ENCODE measurements around the gene TUBB6. TPM values are rescaled to one million over a fixed set of nuclear protein-coding genes. Genes with fewer than 3 reads are reported as not detected.

Gene TUBB6
- total RNA-seq, 5 donors from 2014 or later (not counting 1 experiment from before 2014, with no cell fraction given): 0.40 to 4.9 (median 0.96) TPM

- Histone ChIP-seq H3K4me1 (ENCODE audit: control insufficient read depth in 1 of 2, extremely low read depth in 1 of 2, insufficient read depth in 2 of 2, low read length in 2 of 2) (no peaks in the 10 kb centered on the region), H3K4me3 (ENCODE audit: control insufficient read depth in 1 of 2, extremely low read depth in 1 of 2, low read length in 1 of 2) (no peak overlapping the region), H3K27ac (ENCODE audit: low read length) (no peak overlapping the region), H3K27me3 (replicated peaks in 1 of 2; ENCODE audit: control insufficient read depth in 2 of 2, extremely low read depth in 1 of 2, insufficient read depth in 2 of 2, low read length in 1 of 2) (peaks cover 0 to 2% of the 10 kb centered on the region in 2 experiments), H3K36me3 (ENCODE audit: control insufficient read depth in 2 of 2, extremely low read depth in 1 of 2, insufficient read depth in 1 of 2, low read length in 1 of 2) (no peaks in the 10 kb centered on the region), H3K9me3 (no peaks in the 10 kb centered on the region)
- no peak overlapping the region for H3K4me3 Mint-ChIP-seq
- no peak for DNase-seq
- ChIA-PET POLR2A (no interaction called here), CTCF (no interaction called here)
- peaks cover 11% of the 10 kb centered on the region for H3K36me3 Mint-ChIP-seq
- peaks cover 0 to 2% (median 0%) of the 10 kb centered on the region in 3 donors for H3K4me1 Mint-ChIP-seq
- 54% methylated on average over 5 of the region's 5 CpGs for WGBS (ENCODE audit: insufficient coverage)
- H3K9me3 Mint-ChIP-seq: peaks cover 0 to under 1% (median 0%) of the 10 kb centered on the region in 3 donors
- no peak overlapping the region for H3K27ac Mint-ChIP-seq
- H3K27me3 Mint-ChIP-seq: no peaks in the 10 kb centered on the region
- no peak for ATAC-seq (replicated peaks in 1 of 4)
Observed at GRCh38 chr18:12318334-12318697, 10.3 kb downstream of the TUBB6 start.

DNA sequence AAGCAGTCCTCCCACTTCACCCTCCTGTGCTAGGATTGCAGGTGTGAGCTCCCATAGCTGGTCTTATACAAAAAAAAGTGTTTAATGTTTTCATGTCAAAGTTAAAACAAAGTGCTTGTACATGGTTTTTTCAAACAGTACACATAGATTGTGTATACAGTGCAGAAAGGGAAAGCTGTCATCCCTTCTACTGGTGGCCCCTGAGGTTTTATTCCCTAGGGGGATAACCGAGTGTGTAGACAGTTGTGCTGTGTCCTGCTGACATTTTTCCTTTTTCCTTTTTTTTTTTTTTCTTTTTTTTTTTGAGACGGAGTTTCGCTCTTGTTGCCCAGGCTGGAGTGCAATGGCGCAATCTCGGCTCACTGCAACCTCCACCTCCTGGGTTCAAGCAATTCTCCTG, 10.8 kb downstream of the TUBB6 start:
- ChIA-PET CTCF (no interaction called here), POLR2A (no interaction called here)
- Mint-ChIP-seq H3K9me3 (no peaks in the 10 kb centered on the region), H3K27me3 (no peaks in the 10 kb centered on the region), H3K4me1 (peaks cover 0 to 2% (median 0%) of the 10 kb centered on the region in 3 donors), H3K4me3 (no peak overlapping the region), H3K27ac (no peak overlapping the region), H3K36me3 (peaks cover 11% of the 10 kb centered on the region)
- no CpG with 5 or more reads among the region's 5 CpGs for WGBS (ENCODE audit: insufficient coverage)
- no peaks in the 10 kb centered on the region for H3K9me3 ChIP-seq
- DNase-seq (no peak), ATAC-seq (replicated peaks in 1 of 4) (no peak)
- no peak overlapping the region for H3K27ac ChIP-seq (ENCODE audit: low read length)
- peaks cover 0 to 1% of the 10 kb centered on the region in 2 experiments for H3K27me3 ChIP-seq (replicated peaks in 1 of 2; ENCODE audit: control insufficient read depth in 2 of 2, extremely low read depth in 1 of 2, insufficient read depth in 2 of 2, low read length in 1 of 2)
- H3K36me3 ChIP-seq (ENCODE audit: control insufficient read depth in 2 of 2, extremely low read depth in 1 of 2, insufficient read depth in 1 of 2, low read length in 1 of 2): no peaks in the 10 kb centered on the region
- H3K4me1 ChIP-seq (ENCODE audit: control insufficient read depth in 1 of 2, extremely low read depth in 1 of 2, insufficient read depth in 2 of 2, low read length in 2 of 2): no peaks in the 10 kb centered on the region
- H3K4me3 ChIP-seq (ENCODE audit: control insufficient read depth in 1 of 2, extremely low read depth in 1 of 2, low read length in 1 of 2): no peak overlapping the region

- Mint-ChIP-seq H3K4me3 (no peak overlapping the region), H3K4me1 (peaks cover 0 to 2% (median 0%) of the 10 kb centered on the region in 3 donors), H3K9me3 (no peaks in the 10 kb centered on the region), H3K27ac (no peak overlapping the region), H3K36me3 (peaks cover 29% of the 10 kb centered on the region), H3K27me3 (no peaks in the 10 kb centered on the region)
- Histone ChIP-seq H3K27me3 (replicated peaks in 1 of 2; ENCODE audit: control insufficient read depth in 2 of 2, extremely low read depth in 1 of 2, insufficient read depth in 2 of 2, low read length in 1 of 2) (no peaks in the 10 kb centered on the region), H3K4me1 (ENCODE audit: control insufficient read depth in 1 of 2, extremely low read depth in 1 of 2, insufficient read depth in 2 of 2, low read length in 2 of 2) (no peaks in the 10 kb centered on the region), H3K36me3 (ENCODE audit: control insufficient read depth in 2 of 2, extremely low read depth in 1 of 2, insufficient read depth in 1 of 2, low read length in 1 of 2) (peaks cover 12 to 18% of the 10 kb centered on the region in 2 donors), H3K27ac (ENCODE audit: low read length) (no peak overlapping the region), H3K9me3 (no peaks in the 10 kb centered on the region), H3K4me3 (ENCODE audit: control insufficient read depth in 1 of 2, extremely low read depth in 1 of 2, low read length in 1 of 2) (no peak overlapping the region)
- DNase-seq: no peak
- 83% methylated on average over 2 of the region's 4 CpGs for WGBS (ENCODE audit: insufficient coverage)
- no peak for ATAC-seq (replicated peaks in 1 of 4)
- ChIA-PET CTCF (no interaction called here), POLR2A (no interaction called here)
Observed at GRCh38 chr18:12321333-12321732, 13.3 kb downstream of the TUBB6 start.

GRCh38 chr18:12324991-12325725, 17.1 kb downstream of the TUBB6 start:
- Mint-ChIP-seq H3K27me3 (no peaks in the 10 kb centered on the region), H3K4me1 (peaks cover 0 to 7% (median 5%) of the 10 kb centered on the region in 3 donors), H3K4me3 (no peak overlapping the region), H3K27ac (no peak overlapping the region), H3K36me3 (peaks cover 54% of the 10 kb centered on the region), H3K9me3 (no peaks in the 10 kb centered on the region)
- H3K4me3 ChIP-seq (ENCODE audit: control insufficient read depth in 1 of 2, extremely low read depth in 1 of 2, low read length in 1 of 2): no peak overlapping the region
- no peak overlapping the region for H3K27ac ChIP-seq (ENCODE audit: low read length)
- 97% methylated on average over 56 of the region's 58 CpGs for WGBS (ENCODE audit: insufficient coverage)
- H3K27me3 ChIP-seq (replicated peaks in 1 of 2; ENCODE audit: control insufficient read depth in 2 of 2, extremely low read depth in 1 of 2, insufficient read depth in 2 of 2, low read length in 1 of 2): no peaks in the 10 kb centered on the region
- peaks cover 15 to 39% of the 10 kb centered on the region in 2 donors for H3K36me3 ChIP-seq (ENCODE audit: control insufficient read depth in 2 of 2, extremely low read depth in 1 of 2, insufficient read depth in 1 of 2, low read length in 1 of 2)
- DNase-seq (no peak), ATAC-seq (replicated peaks in 1 of 4) (no peak)
- no peaks in the 10 kb centered on the region for H3K9me3 ChIP-seq
- CTCF ChIA-PET: interaction anchor here in 1 of 2 donors (1.1 kb wide), 1 partner anchor 27 kb away, joined by 3 read pairs; no protein-coding TSS in a partner anchor
- POLR2A ChIA-PET: no interaction called here
- H3K4me1 ChIP-seq (ENCODE audit: control insufficient read depth in 1 of 2, extremely low read depth in 1 of 2, insufficient read depth in 2 of 2, low read length in 2 of 2): peaks cover 0 to 5% of the 10 kb centered on the region in 2 experiments

- WGBS (ENCODE audit: insufficient coverage): 98% methylated on average over 20 of the region's 29 CpGs
- ChIA-PET CTCF (interaction anchor here in 1 of 2 donors (1.1 kb wide), 1 partner anchor 27 kb away, joined by 3 read pairs; no protein-coding TSS in a partner anchor), POLR2A (no interaction called here)
- H3K4me3 Mint-ChIP-seq: no peak overlapping the region
- Histone ChIP-seq H3K36me3 (ENCODE audit: control insufficient read depth in 2 of 2, extremely low read depth in 1 of 2, insufficient read depth in 1 of 2, low read length in 1 of 2) (peaks cover 15 to 39% of the 10 kb centered on the region in 2 donors), H3K27ac (ENCODE audit: low read length) (no peak overlapping the region), H3K4me1 (ENCODE audit: control insufficient read depth in 1 of 2, extremely low read depth in 1 of 2, insufficient read depth in 2 of 2, low read length in 2 of 2) (peaks cover 0 to 5% of the 10 kb centered on the region in 2 experiments), H3K9me3 (no peaks in the 10 kb centered on the region), H3K4me3 (ENCODE audit: control insufficient read depth in 1 of 2, extremely low read depth in 1 of 2, low read length in 1 of 2) (no peak overlapping the region), H3K27me3 (replicated peaks in 1 of 2; ENCODE audit: control insufficient read depth in 2 of 2, extremely low read depth in 1 of 2, insufficient read depth in 2 of 2, low read length in 1 of 2) (no peaks in the 10 kb centered on the region)
- no peak overlapping the region for H3K27ac Mint-ChIP-seq
- no peaks in the 10 kb centered on the region for H3K27me3 Mint-ChIP-seq
- peaks cover 54% of the 10 kb centered on the region for H3K36me3 Mint-ChIP-seq
- DNase-seq (no peak), ATAC-seq (replicated peaks in 1 of 4) (no peak)
- H3K4me1 Mint-ChIP-seq: peaks cover 0 to 6% (median 5%) of the 10 kb centered on the region in 3 donors
- H3K9me3 Mint-ChIP-seq: no peaks in the 10 kb centered on the region
Observed at GRCh38 chr18:12325726-12326245, 17.7 kb downstream of the TUBB6 start.

DNA sequence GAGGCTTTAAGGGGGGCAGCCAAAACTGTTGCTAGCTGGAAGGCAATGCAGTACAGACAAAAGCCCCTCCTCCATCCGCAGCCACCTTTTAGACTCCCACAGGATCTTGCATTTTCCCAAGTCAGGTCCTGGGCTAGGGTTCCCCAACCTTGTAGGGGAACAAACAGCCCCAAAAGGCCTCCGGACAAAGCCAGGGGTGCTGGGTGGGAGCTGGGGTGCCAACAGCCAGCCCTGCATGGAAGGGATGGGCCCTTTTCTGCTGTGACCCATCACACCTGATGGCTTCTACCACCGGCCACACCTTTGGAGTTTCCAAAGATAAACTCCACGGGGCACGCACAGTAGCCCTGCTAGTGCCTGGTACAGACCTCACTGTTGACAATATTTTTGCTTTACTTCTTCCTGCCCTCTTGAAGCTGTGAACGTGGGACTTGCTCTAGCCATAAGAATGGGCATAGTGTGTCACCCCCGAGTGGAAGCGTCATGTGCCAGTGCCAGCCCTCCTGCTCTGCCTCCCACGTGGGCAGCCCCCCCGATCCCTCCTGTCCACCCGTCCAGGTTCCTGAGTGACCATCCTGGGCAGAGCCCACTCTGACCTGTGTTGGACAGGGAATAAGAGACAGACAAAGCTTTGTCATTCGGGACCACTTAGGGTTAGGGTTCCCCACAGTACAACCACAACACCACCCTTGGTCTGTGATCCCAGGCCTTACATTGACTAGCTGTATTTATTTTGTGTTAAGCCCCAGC, 18.8 kb downstream of the TUBB6 start:
- H3K27me3 Mint-ChIP-seq: no peaks in the 10 kb centered on the region
- no peak overlapping the region for H3K4me3 ChIP-seq (ENCODE audit: control insufficient read depth in 1 of 2, extremely low read depth in 1 of 2, low read length in 1 of 2)
- H3K4me1 Mint-ChIP-seq: peaks cover 0 to 6% (median 5%) of the 10 kb centered on the region in 3 donors
- no peak for DNase-seq
- no peaks in the 10 kb centered on the region for H3K9me3 Mint-ChIP-seq
- CTCF ChIA-PET: interaction anchor here in 1 of 2 donors (1.1 to 1.5 kb wide), 2 partner anchors 336 to 607 kb away, joined by 5 to 7 read pairs; no protein-coding TSS in a partner anchor
- peaks cover 51% of the 10 kb centered on the region for H3K36me3 Mint-ChIP-seq
- H3K36me3 ChIP-seq (ENCODE audit: control insufficient read depth in 2 of 2, extremely low read depth in 1 of 2, insufficient read depth in 1 of 2, low read length in 1 of 2): peaks cover 15 to 44% of the 10 kb centered on the region in 2 donors
- no peak for ATAC-seq (replicated peaks in 1 of 4)
- POLR2A ChIA-PET: no interaction called here
- no peaks in the 10 kb centered on the region for H3K27me3 ChIP-seq (replicated peaks in 1 of 2; ENCODE audit: control insufficient read depth in 2 of 2, extremely low read depth in 1 of 2, insufficient read depth in 2 of 2, low read length in 1 of 2)
- no peak overlapping the region for H3K27ac Mint-ChIP-seq
- no peaks in the 10 kb centered on the region for H3K9me3 ChIP-seq
- peaks cover 0 to 5% of the 10 kb centered on the region in 2 experiments for H3K4me1 ChIP-seq (ENCODE audit: control insufficient read depth in 1 of 2, extremely low read depth in 1 of 2, insufficient read depth in 2 of 2, low read length in 2 of 2)
- H3K27ac ChIP-seq (ENCODE audit: low read length): no peak overlapping the region
- WGBS (ENCODE audit: insufficient coverage): 99% methylated on average over 10 of the region's 12 CpGs
- no peak overlapping the region for H3K4me3 Mint-ChIP-seq

Data from T-cell (primary cell).